ENCODE measurements around the gene PRKCH.

Gene PRKCH

GRCh38 chr14:61321385-61322010, at the start of gene PRKCH:
Gene PRKCH (plus strand): TSS chr14:61321579. CDS start chr14:61322102, 523 bp downstream.
- DNase-seq, result peak; percentile 90

- DNase-seq, result no peak
These were observed 44.1 kb upstream of the PRKCH start for GRCh38 chr14:61277232-61277631.

- no peak for DNase-seq
These were observed 43.6 kb upstream of the PRKCH start for GRCh38 chr14:61277784-61278183.

- DNase-seq, result no peak
These were observed 42.3 kb upstream of the PRKCH start for GRCh38 chr14:61279082-61279481.

- DNase-seq, result no peak
These were observed 41.3 kb upstream of the PRKCH start for GRCh38 chr14:61280092-61280525.

- peak; percentile 92 for DNase-seq
These were observed 40.7 kb upstream of the PRKCH start for GRCh38 chr14:61280526-61281185.

GRCh38 chr14:61281186-61281947, 40.0 kb upstream of the PRKCH start, which contains the start of gene TMEM30B:
Gene TMEM30B (minus strand): TSS chr14:61281338. CDS start chr14:61281147, 191 bp downstream.
- no peak for DNase-seq

GRCh38 chr14:61281948-61282275, 39.5 kb upstream of the PRKCH start:
- DNase-seq, result no peak

- DNase-seq, result no peak
These were observed 38.6 kb upstream of the PRKCH start for GRCh38 chr14:61282746-61283145.

- no peak for DNase-seq
These were observed 37.4 kb upstream of the PRKCH start for GRCh38 chr14:61284001-61284400.

GRCh38 chr14:61285364-61285763, 36.0 kb upstream of the PRKCH start:
- no peak for DNase-seq

GRCh38 chr14:61287196-61287595, 34.2 kb upstream of the PRKCH start:
- no peak for DNase-seq

- DNase-seq, result no peak
These were observed 33.2 kb upstream of the PRKCH start for GRCh38 chr14:61288228-61288627.

GRCh38 chr14:61288720-61289119, 32.7 kb upstream of the PRKCH start:
- no peak for DNase-seq

GRCh38 chr14:61290701-61291100, 30.7 kb upstream of the PRKCH start:
- DNase-seq, result no peak

- DNase-seq, result no peak
These were observed 25.2 kb upstream of the PRKCH start for GRCh38 chr14:61296151-61296550.

- no peak for DNase-seq
These were observed 24.5 kb upstream of the PRKCH start for GRCh38 chr14:61296719-61297502.

GRCh38 chr14:61297581-61297980, 23.8 kb upstream of the PRKCH start:
- DNase-seq, result no peak

- DNase-seq, result no peak
These were observed 22.6 kb upstream of the PRKCH start for GRCh38 chr14:61298824-61299223.

GRCh38 chr14:61300209-61300608, 21.2 kb upstream of the PRKCH start:
- DNase-seq, result no peak

GRCh38 chr14:61300754-61301153, 20.6 kb upstream of the PRKCH start:
- no peak for DNase-seq

GRCh38 chr14:61304688-61305087, 16.7 kb upstream of the PRKCH start:
- no peak for DNase-seq

- DNase-seq, result no peak
These were observed 13.2 kb upstream of the PRKCH start for GRCh38 chr14:61308198-61308597.
